GM18861 (cell line): ENCODE results near the gene ANKRD31.
"Not testable (repeated sequence)": the region's sequence is repeated elsewhere in the genome, so short reads cannot be mapped to it uniquely, and the experiment has no call there.

Experiments
- ATAC-seq: cut with Tn5 transposase; IDR thresholded peaks from one replicate; pipeline ENCODE4 v1.9.1; 2021; ENCODE audit not compliant: unreplicated experiment

The ANKRD31 gene

DNA sequence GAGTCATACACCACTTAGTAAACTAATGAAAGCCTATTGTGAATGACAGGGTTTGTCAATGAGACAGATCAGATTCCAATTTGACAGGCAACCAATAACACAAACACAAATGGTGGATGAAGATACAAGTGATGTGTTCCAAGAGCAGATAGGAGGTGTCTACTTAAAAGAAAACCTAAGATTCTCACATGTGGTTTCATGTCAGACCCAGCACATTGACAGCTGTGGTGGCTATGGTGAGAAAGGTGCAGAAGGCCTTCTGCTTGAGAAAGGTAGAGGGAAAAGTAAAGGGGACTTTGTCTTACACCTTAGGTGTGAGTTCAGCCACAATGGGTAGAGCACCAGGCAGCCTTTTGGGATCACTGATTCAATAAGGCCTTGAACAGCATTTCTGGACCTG is 11.2 kb downstream of the ANKRD31 start:
- no peak for ATAC-seq

DNA sequence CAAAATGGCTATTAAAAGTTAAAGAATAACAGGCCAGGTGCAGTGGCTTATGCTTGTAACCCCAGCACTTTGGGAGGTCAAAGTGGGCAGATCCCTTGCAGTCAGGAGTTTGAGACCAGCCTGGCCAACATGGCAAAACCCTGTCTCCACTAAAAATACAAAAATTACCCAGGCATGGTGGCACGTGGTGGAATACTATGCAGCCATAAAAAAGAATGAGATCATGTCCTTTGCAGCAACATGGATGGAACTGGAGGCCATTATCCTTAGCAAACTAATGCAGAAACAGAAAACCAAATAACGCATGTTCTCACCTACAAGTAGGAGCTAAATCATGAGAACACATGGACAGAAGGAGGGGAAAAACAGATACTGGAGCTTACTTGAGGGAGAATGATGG is 15.9 kb downstream of the ANKRD31 start:
- not testable (repeated sequence) for ATAC-seq

DNA sequence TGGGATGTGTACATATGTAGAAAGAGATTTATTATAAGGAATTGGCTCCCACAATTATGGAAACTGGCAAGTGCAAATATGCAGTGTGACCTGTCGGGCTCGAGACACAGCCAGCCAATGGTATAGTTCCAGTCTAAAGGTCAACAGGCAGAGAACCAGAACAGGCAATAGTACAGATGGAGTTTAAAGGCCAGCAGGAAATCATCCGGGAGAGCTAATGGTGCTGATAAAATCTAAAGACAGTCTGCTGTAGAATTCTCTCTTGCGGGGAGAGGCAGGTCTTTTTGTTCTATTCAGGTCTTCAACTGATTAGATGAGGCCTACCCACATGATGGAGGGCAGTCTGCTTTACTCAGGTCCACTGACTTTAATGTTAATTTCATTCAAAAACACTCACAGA is 21.8 kb downstream of the ANKRD31 start:
- no peak for ATAC-seq

DNA sequence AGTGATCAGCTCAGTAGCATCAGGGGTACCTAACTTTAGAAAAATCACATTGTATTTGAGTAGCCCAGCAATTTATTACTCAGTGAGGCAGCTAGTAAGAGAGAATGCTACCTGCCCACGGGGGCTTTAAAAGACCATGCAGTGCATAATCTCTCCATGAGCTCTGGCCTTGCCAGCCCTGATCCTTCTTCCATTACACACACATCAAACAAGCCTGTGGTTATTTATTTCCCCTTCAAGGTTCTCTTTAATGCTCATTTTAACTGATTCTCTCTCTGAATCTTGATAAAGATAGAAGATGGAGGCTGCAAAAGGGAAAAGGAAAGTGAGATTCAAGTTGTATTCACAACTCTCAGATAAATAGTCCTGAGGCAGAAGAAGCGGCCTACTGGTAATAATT is 22.3 kb downstream of the ANKRD31 start:
- ATAC-seq, result no peak

DNA sequence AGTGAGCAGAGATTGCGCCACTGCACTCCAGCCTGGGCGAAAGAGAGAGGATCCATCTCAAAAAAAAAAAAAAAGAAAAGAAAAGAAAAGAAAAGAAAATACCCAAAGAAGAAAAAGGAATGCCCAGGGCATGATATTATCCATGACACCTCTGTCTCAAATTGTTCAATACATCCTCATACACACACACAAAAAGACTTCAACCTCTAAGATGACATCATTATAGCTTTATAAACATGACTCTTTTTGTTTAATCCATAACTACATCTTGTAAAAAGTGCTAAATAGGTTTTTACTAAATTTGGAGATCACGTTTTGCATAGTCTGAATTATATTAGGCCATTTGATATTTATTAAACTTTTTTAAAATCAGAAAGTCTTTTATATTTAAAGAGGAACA is 33.1 kb downstream of the ANKRD31 start:
- no peak for ATAC-seq

DNA sequence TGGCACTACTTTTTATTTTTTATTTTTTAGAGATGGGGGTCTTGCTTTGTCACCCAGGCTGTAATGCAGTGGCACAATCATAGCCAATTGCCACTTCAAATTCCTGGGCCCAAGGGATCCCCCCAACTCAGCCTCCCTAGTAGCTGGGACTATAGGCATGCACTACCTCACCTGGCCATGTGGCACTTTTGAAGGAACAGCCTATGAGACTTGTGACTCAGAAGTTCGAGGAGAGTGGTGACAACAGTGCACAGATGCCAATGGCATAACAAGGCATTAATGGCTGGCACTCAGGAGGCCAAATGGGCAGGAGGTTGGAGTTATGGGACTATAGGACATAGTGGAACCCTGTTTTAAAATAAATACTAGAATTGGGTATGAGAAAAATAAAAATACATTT is 33.7 kb downstream of the ANKRD31 start:
- no peak for ATAC-seq

DNA sequence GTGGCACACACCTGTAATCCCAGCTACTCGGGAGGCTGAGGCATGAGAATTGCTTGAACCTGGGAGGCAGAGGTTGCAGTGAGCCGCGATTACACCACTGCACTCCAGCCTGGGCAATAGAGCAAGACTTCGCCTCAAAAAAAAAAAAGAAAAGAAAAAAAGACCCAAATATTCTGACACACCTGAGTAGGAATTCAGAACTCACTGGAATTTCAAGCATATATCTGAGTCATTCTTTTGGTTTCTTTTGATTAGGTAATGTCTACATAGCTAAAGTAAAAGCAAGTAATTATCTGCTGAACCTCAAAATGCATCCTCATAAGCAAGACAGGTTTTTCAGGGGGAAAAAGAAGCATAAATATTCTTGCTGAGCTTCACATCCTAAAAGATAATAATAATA is 35.9 kb downstream of the ANKRD31 start:
- ATAC-seq, result no peak

DNA sequence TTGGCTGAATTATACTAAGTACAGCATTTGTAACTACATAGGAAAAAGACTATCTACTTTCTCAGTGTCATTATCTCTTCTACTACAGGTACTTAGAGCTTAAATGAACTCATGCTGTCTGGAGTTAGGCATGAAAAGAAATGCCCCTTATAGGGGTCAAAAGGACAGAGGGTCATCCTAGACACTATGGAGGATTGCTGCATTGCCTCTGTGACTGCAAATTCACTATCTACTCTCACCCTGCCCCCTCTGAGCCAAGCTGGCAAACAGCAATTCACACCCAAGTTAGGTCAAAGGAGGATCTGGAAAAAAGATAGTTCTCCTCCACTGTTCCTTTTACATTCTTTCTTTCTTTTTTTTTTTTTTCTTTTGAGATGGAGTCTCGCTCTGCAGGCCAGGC is 36.7 kb downstream of the ANKRD31 start:
- ATAC-seq, result no peak

DNA sequence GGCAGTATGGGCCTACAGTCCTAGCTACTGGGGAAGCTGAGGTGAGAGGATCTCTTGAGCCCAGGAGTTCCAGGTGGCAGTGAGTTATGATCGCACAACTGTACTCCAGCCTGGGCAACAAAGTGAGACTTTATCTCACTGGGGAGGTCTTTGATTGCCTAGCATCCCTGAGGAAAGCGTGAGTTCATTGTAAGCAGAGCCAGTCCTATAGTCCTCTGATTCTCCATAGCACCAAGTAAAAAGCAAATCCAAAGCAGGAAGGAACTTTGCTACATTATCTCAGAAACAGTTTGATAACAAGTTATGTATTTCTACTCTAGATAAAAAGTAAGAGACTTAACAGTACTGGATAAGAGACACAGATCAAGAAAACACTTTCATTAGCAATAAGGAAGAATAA is 37.6 kb downstream of the ANKRD31 start:
- ATAC-seq, result no peak

DNA sequence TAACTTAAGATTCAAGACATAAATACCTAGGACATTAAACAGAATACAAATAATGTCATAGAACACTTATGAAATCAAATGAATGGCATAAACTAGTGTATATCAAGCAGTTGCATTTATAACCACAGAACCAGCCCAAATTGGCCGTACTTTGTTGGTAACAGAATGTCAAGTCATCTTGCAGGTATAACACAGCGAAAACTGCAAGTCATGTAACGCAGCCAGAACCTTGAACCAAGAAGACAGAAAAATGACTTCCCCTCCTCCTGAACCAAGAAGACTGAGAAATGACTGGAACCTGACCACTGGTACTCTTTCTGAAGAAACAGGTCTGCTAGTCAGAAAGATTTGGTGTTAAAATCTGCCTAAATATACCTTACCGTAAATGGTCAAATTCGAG is 38.9 kb downstream of the ANKRD31 start:
- no peak for ATAC-seq

DNA sequence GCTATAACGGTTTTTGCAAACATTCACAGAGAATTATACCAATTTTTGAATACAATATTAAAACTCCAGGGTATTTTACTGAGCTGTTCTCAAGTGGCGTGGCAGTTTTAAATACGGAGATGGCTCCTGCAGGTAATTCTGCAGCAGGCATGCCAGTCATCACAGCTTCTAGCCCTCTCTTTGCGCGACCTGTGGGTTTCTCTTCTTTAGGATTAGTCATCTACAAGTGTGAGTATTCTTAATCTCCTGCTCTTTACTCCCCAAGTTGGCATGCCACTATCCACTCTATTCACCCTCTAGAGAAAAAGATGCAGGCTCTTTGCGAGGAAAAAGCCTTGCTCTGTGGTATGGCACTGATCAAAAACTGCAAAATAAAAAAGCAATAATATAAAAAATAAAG is 43.9 kb downstream of the ANKRD31 start:
- ATAC-seq, result no peak

DNA sequence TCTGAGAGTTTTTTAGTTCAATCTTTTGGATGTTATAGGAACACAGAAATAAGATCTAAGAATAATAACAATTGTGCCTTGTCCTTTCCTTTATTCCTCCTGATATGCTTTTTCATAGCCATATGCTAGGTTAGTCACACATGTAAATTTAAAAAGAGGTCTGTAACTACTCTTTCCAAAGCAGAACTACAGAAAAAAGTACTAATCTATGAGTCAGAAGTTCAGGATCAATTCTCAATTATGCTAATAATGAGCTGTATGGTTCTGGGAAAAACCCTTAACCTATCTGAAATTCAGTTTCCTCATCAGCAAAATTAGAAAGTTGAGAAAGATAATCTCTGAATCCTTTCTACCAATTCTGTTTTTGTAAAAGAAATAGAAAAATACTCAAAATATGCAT is 44.4 kb downstream of the ANKRD31 start:
- ATAC-seq, result no peak

DNA sequence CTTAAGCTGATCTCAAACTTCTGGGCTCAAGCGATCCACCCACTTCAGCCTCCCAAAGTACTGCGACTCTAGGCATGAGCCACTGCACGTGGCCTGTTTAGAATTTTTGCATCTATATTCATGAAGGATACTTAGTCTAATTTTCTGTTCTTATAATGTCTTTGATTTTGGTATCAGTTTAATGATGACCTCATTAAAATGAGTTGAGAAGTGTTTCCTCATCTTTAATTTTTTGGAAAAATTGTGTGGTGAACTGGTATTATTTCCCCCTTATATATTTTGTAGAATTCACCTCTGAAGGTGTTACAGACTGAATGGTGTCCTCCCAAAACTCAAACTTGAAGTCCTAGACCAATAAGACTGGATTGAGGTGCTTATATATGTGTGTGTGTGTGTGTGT is 46.5 kb downstream of the ANKRD31 start:
- ATAC-seq, result no peak

DNA sequence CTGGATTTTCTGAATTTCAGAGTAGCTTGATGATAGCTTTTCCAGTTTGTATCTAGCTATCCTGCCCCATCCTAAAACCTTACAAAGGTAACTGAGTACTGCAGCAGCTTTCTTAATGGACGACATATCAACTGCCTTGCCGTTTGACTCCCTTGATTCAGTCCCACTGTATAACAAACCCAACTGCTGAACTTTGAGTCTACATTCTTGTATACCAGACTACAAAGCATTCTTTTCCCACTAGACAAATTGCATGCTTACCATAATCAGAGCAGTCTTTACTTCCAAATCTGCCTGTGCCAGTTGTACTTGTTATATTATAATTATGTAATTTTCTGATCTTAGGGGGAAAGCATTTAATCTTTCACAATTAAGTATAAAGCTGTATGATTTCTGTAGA is 47.3 kb downstream of the ANKRD31 start:
- no peak for ATAC-seq

DNA sequence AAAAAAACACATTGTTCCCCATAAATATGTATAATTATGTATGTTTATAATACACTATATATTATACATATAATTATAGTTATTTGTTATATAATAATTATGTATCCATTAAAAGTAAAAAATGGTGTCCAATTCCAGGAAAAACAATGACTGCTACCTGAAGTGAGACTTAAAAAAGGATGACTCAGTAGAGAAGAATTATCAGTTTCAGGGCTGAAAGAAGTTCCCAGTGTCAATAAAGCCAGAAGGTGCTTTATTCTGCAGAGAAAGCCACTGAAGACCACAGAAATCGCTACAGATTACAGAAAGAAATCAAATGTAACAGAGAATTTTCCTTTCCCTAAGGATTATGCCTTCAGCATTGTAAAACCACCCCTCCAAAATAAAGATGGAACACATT is 50.9 kb downstream of the ANKRD31 start:
- no peak for ATAC-seq

DNA sequence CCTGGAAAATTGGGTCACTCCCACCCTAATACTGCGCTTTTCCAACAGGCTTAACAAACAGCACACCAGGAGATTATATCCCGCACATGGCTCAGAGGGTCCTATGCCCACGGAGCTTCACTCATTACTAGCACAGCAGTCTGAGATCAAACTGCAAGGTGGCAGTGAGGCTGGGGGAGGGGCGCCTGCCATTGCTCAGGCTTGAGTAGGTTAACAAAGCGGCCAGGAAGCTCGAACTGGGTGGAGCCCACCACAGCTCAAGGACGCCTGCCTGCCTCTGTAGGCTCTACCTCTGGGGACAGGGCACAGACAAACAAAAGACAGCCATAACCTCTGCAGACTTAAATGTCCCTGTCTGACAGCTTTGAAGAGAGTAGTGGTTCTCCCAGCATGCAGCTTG is 60.7 kb downstream of the ANKRD31 start:
- not testable (repeated sequence) for ATAC-seq

DNA sequence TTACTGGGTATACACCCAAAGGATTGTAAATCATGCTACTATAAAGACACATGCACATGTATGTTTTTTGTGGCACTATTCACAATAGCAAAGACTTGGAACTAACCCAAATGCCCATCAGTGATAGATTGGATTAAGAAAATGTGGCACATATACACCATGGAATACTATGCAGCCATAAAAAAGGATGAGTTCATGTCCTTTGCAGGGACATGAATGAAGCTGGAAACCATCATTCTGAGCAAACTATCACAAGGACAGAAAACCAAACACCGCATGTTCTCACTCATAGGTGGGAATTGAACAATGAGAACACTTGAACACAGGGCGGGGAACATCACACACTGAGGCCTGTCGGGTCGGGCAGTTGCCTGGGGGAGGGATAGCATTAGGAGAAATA is 61.8 kb downstream of the ANKRD31 start:
- not testable (repeated sequence) for ATAC-seq

DNA sequence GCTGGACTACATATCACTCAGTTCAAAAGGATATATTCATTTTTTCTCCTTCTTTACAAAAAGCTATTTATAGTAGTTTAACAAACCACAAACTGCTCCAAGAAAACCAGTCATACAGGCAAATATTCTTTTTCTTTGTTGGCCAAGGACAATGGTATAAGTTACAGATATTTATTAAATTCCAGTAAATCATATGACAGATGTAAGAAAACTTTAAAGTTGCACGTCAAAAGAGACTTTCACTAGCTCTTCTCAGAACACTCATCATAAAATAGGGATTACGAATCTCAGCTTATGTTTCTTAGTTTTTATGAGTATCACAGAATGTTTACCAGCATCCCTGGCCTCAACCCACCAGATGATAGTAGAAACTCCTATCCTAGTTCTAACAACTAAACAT is 67.2 kb downstream of the ANKRD31 start:
- no peak for ATAC-seq

DNA sequence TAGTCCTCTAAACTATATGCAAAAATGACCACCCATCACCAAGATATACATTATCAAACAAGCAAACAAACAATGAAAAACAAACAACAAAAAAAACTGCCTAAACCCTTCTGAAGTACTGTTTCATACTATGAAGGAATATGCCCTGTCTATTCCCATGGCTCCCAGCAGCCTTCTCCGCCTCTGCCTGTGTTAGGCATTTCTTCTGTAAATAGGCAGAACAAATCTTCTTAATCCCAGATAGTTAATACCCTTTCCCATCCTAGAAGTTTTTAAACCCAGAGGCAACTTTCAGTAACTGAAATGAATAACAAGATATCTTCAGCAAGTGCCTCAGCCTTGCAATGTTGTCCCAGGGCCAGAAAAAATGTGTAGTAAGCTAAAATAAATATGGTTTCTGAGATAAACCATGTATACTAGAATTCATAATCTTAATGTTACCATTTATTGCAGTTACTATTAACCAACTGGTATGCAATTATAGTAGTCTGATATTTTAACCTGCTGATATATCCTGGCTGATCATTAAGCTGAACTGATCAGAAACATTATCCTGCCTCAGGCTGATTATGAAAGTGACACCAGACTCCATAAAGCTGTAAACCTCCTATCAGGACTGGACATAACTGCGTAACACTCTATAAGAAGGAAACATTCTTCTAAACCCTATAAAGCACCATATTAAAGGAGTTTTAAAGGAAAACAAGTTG is 68.5 kb downstream of the ANKRD31 start:
- ATAC-seq, result no peak

DNA sequence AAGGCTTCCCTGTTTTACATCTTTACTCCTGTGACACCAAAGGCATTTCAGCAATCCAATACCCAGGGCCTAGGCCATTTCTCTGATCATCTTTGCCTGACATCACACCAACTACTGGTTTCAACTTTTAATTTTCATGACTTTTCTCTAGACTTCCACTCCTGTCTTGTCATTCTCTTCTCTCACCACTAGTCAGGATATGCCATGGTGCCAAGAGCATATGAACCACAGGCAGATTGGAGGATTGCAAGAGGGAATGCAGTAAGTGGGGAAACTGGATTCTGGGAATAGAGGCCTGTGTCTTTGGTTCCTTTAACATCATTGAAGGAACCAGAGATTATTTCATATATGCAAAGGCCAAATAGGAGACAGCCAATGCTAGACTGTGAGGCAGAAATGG is 69.3 kb downstream of the ANKRD31 start:
- no peak for ATAC-seq

DNA sequence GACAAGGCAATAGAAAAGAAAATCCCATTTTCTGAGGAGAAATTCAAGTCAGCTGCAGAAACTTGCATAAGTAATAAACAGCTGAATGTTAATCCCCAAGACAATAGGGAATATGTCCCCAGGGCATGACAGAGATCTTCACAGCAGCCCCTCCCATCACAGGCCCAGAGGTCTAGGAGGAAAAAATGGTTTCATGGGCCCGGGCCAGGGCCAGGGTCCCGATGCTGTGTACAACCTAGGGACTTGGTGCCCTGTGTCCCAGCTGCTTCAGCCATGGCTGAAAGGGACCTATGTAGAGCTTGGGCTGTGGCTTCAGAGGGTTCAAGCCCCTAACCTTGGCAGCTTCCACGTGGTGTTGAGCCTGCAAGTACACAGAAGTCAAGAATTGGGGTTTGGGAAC is 75.2 kb downstream of the ANKRD31 start:
- ATAC-seq, result not testable (repeated sequence)

DNA sequence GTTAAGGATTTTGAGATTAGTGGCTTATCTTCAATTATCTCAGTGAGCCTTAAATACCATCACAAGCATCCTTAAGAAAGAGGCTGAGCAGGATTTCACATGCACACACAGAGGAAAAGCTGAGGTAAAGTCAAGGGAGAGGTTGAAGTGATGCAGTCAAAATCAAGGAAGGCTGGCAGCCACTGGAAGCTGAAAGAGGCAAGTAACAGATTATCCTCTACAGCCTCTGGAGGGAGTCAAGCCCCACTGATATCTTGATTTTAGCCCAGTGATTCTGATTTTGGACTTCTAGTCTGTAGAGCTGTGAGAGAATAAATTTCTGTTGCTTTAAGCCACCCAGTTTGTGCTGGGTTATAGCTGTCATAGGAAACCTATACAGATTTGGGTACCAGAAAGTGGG is 80.1 kb downstream of the ANKRD31 start:
- ATAC-seq, result no peak

DNA sequence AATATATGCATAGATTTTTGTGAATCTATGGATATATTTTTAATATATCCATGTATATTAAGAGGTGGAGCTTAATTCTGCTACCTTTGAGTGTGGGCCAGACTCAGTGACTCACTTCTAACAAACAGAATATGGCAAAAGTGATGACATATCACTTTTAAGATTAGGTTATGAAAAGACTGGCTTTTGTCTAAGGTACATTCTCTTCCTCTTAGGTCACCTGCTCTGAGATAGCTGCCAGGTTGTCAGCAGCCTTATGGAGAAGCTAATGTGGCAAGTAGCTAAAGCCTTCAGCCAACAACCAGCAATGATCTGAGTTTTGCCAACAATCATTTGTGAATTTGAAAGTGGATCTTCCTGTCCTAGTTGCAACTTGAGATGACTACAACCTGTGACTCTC is 83.8 kb downstream of the ANKRD31 start:
- no peak for ATAC-seq

DNA sequence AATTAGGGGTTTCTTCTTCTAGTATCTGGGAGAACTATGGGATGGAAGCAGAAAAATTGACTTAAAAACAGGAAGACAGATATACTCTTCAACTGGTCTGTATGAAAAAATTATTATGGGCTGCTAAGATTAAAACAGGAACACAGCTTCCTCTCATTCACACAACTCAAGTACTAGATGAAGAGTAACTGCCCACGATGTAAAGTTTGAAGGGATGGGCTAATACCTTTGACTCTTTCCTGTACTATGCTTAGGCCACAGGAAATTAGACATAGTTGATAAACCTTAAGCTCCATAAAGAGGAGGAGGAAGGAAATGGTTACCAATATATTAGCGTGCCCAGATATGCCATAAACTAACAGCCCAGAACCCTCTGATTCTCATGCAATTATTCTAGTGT is 88.6 kb downstream of the ANKRD31 start:
- no peak for ATAC-seq
